ENCODE measurements around the gene STX1B.

GRCh38 chr16:30947541-30947858 lies 62.9 kb downstream of the STX1B start:
- no peak for TF ChIP-seq CTCF (conservative IDR thresholded peaks at IDR 0.05)
- TF ChIP-seq EZH2 (IDR thresholded peaks at IDR 0.05; ENCODE audit: low read depth): no peak
